ENCODE data around the gene CLASP1.
"Not testable (repeated sequence)": the region's sequence is repeated elsewhere in the genome, so short reads cannot be mapped to it uniquely, and the experiment has no call there.

GRCh38 chr2:121374412-121375075, 274.7 kb downstream of the CLASP1 start:
- not testable (repeated sequence) for TF ChIP-seq CTCF (conservative IDR thresholded peaks at IDR 0.05; ENCODE audit: low read length); EZH2phosphoT487 (IDR thresholded peaks at IDR 0.05; ENCODE audit: borderline replicate concordance, low read depth, low read length)
